Gastrocnemius medialis (tissue), 4 donors: ENCODE data around the gene TGM2.

ENCODE experiments used
- CTCF ChIP-seq, 5 experiments: fragments of 450-650 bp in 3 of 5; fragments of 200-600 bp in 2 of 5; sonication (generic) in 2 of 5; IDR thresholded peaks in 4 of 5; conservative IDR thresholded peaks in 1 of 5; 1 replicate in 4 of 5; 2 replicates in 1 of 5; pipeline ENCODE4 v1.5.1; 2016 to 2019; ENCODE audit warnings: antibody characterized with exemption in 5 of 5, mild to moderate bottlenecking in 3 of 5, moderate library complexity in 3 of 5
- POLR2A ChIP-seq, 2 donors: fragments of 450-650 bp; IDR thresholded peaks; one replicate each; pipeline ENCODE4 v1.6.1; 2017; ENCODE audit warnings: antibody characterized with exemption in 2 of 2, mild to moderate bottlenecking in 2 of 2, moderate library complexity in 2 of 2

- TF ChIP-seq CTCF (IDR thresholded peaks at IDR 0.05 in 4 of 5, conservative IDR thresholded peaks at IDR 0.05 in 1 of 5) (no peak), POLR2A (IDR thresholded peaks at IDR 0.05) (no peak)
These were observed 3.7 kb downstream of the TGM2 start for GRCh38 chr20:38161412-38161774.
